Measurements from ENCODE around the gene C1orf21.
"Not testable (repeated sequence)": the region's sequence is repeated elsewhere in the genome, so short reads cannot be mapped to it uniquely, and the experiment has no call there.

The C1orf21 gene

GRCh38 chr1:184610876-184611595, 224.2 kb downstream of the C1orf21 start:
- no peak for DNase-seq

GRCh38 chr1:184612229-184612628, 225.4 kb downstream of the C1orf21 start:
- DNase-seq: not testable (repeated sequence)

GRCh38 chr1:184614667-184615066, 227.8 kb downstream of the C1orf21 start:
- DNase-seq: no peak

- DNase-seq: no peak
Measured at GRCh38 chr1:184615301-184615700, 228.5 kb downstream of the C1orf21 start.

GRCh38 chr1:184616504-184616903, 229.7 kb downstream of the C1orf21 start:
- no peak for DNase-seq

GRCh38 chr1:184617433-184618029, 230.7 kb downstream of the C1orf21 start:
- DNase-seq: no peak

- DNase-seq: no peak
Measured at GRCh38 chr1:184618851-184619250, 232.0 kb downstream of the C1orf21 start.

- no peak for DNase-seq
Measured at GRCh38 chr1:184620469-184620868, 233.6 kb downstream of the C1orf21 start.

GRCh38 chr1:184621260-184621659, 234.4 kb downstream of the C1orf21 start:
- no peak for DNase-seq

- no peak for DNase-seq
Measured at GRCh38 chr1:184622136-184622823, 235.5 kb downstream of the C1orf21 start.

- DNase-seq: no peak
Measured at GRCh38 chr1:184623404-184623803, 236.6 kb downstream of the C1orf21 start.

GRCh38 chr1:184624051-184624450, 237.2 kb downstream of the C1orf21 start:
- no peak for DNase-seq

- DNase-seq: no peak
Measured at GRCh38 chr1:184624626-184625025, 237.8 kb downstream of the C1orf21 start.

GRCh38 chr1:184625271-184625670, 238.4 kb downstream of the C1orf21 start:
- no peak for DNase-seq

- no peak for DNase-seq
Measured at GRCh38 chr1:184626076-184627006, 239.5 kb downstream of the C1orf21 start.

- DNase-seq: no peak
Measured at GRCh38 chr1:184627007-184627341, 240.1 kb downstream of the C1orf21 start.

- no peak for DNase-seq
Measured at GRCh38 chr1:184629266-184629665, 242.4 kb downstream of the C1orf21 start.

GRCh38 chr1:184630679-184631060, 243.8 kb downstream of the C1orf21 start:
- no peak for DNase-seq

GRCh38 chr1:184632415-184633175, 245.8 kb downstream of the C1orf21 start:
- DNase-seq: no peak

- DNase-seq: no peak
Measured at GRCh38 chr1:184633785-184634184, 247.0 kb downstream of the C1orf21 start.

GRCh38 chr1:184634296-184634695, 247.5 kb downstream of the C1orf21 start:
- DNase-seq: no peak

- DNase-seq: no peak
Measured at GRCh38 chr1:184635347-184635979, 248.6 kb downstream of the C1orf21 start.

All from CD4-positive, alpha-beta T cell treated with Interleukin-4 for 4 hours (primary cell).